HG03097 (cell line): ENCODE measurements around the gene COL9A3.
"Not testable (repeated sequence)": the region's sequence is repeated elsewhere in the genome, so short reads cannot be mapped to it uniquely, and the experiment has no call there.

ENCODE experiments used
- ATAC-seq: cut with Tn5 transposase; IDR thresholded peaks from one replicate; pipeline ENCODE4 v1.9.1; 2021; ENCODE audit not compliant: unreplicated experiment, low FRiP score

COL9A3 gene

DNA sequence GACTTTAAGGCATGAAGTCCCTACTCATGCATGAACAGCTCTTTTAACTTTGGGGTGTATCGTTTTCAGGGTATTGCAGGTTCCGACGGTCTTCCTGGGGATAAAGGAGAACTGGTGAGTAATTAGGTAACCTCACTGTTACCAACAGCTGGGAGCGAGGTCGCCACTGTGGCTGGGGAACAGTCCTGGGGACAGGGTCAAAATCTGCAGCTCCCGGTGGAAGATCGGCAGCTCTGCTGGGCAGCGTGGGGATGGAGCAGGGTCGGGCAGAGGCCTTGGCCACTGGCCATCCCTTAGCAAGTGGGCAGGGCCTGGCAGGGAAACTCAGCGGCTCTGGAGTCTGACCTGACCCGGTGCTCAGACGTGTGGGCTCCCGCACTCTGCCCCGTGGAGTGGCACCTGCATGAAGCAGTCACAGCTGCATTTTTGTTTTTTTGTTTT lies 16.1 kb downstream of the COL9A3 start:
- no peak for ATAC-seq

DNA sequence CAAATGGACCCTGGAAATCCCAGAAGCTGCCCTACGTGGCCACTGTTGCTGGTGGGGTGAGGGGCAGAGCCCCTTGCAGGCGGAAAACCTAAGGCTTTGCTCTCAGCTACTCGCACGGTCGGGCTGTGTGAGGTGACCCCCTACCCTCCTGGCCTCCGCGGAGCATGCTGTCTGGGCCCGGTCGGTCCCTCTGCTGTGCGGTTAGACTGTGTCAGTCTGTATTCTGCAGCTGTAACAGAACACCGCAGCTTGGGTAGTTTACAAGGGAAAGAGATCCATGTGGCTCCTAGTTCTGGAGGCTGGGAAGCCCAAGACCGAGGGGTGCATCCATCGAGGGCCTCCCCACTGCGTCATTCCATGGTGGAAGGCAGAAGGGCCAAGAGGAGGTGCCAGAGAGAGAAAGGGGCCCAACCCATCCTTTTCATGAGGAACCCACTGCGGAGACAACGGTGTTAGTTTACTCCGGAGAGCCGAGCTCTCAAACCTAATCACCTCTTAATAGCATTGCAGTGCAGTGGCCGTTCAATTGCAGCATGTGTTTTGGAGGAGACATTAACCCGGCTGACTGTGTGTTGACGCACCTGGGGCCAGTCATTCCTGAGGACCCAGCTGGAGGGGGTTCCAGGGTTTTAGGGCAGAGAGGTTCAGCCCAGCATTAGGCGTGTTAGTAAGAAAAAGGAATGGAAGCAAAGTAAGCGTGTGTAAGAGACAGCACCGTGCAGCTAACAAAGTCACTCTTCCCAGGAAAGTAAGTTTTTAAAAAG lies 18.3 kb downstream of the COL9A3 start:
- no peak for ATAC-seq

DNA sequence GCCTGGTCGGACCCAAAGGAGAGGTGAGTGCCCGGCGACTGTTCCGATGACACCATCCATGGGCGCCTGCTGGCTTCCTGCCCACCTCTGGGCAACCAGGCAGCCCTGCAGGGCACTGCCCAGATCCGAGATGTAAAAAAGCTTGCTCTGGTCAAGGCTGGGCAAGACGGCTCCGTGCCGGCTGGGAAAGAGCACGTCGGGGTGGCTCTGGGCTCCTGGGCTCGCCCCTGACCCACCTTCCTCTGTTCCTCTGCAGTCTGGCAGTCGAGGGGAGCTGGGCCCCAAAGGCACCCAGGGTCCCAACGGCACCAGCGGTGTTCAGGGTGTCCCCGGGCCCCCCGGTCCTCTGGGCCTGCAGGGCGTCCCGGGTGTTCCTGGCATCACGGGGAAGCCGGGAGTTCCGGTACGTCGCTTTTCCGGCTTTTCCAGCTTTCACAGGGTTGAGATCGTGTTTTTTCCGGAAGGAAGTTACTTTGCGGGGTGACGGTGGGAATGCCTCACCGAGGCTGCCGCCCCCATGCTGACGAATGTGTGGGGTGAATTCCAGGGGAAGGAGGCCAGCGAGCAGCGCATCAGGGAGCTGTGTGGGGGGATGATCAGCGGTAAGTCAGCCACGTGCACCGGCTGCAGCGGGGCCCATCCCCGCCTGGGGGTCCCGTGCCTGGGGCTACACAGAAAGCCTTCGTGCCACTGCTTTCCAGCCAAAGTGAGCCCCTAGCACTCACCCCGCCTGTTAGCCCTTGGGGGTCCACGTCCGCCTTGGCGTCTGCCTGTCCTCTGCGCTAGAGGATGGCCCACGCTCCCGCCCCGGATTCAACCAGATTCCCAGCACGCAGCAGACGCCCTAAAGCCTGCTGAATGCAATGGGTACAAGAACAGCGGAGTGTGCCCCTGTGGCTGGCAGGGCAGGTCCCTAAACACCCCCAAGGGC lies 19.3 kb downstream of the COL9A3 start:
- ATAC-seq: no peak

DNA sequence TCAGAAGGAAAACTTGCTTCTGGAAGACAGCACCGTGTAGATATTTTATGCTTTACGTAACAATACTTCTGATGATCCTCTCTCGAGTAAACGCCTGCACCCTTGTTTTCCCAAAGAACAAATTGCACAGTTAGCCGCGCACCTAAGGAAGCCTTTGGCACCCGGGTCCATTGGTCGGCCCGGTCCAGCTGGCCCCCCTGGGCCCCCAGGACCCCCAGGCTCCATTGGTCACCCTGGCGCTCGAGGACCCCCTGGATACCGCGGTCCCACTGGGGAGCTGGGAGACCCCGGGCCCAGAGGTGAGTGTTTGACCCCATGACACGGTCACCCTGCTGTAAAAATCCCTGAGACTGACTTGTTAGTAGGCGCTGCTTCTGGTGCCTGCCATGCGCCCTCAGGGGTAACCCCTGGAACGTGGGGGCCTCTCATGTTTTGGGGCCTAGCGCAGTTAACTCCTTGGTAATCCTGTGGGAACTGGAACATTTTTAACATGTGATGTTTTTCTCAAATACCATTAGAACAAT lies 20.2 kb downstream of the COL9A3 start:
- no peak for ATAC-seq

DNA sequence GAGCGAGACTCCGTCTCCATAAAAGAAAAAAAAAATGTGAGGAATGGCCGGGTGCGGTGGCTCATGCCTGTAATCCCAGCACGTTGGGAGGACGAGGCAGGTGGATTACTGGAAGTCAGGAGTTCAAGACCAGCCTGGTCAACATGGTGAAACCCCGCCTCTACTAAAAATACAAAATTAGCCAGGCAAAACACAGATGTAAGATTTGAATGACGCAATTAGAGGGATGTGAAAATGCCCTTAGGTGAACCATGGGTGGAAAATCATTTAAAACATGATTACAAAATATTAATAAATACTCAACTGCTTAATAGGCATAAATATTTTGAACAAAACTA lies 20.9 kb downstream of the COL9A3 start:
- ATAC-seq: no peak

DNA sequence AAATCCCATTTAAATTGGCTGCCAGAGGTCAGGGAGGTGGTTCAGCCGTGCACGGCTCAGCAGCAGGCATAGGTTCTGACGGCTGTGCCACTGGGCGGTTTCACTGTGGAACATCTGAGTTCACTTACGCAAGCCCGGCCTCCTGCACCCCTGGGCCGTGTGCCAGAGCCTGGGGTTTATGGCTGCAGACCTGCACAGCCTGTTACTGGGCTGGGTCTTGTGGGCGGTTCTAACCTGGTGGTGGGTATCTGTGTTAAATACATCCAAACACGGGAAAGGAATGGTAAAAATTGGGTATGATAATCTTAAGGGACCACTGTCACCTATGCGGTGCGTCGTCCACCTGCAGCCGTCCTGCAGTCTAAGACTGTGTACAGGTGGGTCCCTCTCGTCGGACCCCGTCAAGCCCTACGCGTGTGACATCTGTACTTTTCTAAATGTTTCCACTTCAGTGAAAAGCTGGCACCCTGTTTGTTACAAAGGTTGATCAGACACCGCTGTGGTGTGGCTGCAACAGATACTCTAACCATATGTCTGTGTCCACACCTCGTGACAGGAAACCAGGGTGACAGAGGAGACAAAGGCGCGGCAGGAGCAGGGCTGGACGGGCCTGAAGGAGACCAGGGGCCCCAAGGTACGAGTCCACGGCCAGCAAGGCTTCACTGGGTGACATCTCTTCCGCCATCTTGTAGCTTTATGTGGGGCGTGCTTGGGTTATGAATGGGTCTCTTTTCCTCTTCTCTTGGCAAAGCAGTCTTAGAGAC lies 21.5 kb downstream of the COL9A3 start:
- no peak for ATAC-seq

DNA sequence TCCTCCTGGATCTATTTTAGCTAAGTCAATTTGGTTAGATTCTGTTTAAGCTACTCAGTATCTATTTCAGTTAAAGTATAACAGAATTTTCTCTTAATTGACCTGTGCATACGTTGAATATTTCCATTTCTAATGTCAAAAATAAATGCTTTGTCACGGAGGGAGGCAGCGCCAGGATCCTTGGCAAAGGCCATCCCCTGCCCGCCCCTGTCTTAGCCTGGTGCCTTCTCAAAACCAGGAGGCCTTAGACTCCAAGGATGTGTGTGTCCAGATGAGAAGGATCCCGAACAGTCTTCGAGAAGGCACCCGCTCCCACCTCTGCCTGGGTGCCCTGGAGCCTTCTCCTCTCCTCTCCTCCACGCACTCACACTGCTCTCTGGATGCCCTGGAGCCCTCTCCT lies 22.4 kb downstream of the COL9A3 start:
- no peak for ATAC-seq

DNA sequence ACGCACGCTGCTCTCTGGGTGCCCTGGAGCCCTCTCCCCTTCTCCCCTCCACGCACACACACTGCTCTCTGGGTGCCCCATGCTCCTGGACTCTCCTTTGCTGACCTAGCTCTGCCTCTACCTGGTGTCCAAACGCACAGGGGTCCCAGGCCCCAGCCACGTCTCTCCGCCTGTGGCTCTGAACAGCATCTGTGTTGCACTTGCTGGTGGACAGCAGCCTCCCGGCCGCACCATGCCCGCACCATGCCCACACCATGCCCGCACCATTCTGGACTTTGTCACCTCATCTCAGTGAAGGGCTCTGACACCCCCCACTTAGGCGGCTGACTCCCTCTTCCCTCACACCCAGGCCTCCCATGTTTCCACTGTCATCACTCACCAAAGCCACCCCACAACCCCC lies 23.0 kb downstream of the COL9A3 start:
- no peak for ATAC-seq

DNA sequence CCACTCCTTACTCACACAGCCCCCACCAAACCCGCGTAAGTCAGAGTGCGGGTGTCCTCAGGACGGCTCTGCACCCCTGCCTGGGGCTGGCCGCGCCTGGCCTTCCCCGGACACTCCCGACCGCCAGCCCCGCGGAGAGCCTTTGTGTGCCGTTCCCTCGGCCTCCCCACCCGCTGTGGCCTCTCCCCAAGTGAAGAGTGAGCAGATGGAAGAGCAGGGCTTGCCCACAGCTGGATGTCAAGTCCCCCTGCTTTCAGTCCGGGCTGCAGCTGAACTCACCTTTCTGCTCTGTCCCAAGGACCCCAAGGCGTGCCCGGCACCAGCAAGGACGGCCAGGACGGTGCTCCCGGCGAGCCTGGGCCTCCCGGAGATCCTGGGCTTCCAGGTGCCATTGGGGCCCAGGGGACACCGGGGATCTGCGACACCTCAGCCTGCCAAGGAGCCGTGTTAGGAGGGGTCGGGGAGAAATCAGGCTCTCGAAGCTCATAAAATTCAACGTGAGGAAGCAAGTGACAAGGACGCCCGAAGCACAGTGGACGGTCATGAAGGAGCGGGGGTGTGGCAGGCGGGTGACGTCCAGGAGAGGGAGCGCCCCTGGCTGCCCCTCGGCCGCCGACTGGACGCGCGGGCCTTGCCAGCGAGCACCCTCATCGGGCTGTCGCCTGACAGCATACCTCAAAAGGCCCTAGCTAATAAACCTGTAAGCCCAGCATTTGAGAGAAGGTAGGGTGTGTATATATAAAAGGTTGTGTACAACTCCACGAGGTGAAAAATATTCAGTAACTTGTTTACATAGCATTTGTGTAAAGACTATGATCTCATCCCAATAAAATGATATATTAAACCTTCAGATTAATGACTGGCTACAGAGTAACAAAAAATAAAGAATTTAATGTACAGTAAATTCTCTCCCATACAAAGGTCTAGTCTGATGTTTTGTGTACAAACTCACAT lies 23.7 kb downstream of the COL9A3 start:
- ATAC-seq: no peak

DNA sequence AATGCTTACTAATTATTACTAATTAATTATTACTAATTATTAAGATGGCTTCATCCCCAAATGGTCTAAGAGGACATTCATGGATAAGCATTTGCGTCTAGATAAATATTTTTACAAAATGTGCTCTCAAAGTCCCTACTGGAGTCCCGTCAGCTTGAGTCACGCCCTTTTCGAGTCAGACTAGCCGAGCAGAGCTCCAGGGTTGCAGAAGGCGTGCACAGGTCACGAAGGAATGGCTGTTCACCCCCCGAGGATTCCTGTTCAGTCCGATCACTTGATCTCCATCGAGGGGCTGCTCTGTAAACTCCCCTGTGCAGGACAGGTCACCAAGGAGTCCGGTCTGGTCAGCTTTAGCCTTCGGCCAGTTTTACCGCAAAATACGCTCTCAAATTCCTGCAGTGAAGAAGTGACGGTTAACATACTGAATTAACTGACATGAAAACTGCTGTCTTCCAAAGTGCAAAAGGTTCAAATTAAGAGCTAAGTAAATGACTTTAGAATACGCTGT lies 24.9 kb downstream of the COL9A3 start:
- ATAC-seq: no peak

DNA sequence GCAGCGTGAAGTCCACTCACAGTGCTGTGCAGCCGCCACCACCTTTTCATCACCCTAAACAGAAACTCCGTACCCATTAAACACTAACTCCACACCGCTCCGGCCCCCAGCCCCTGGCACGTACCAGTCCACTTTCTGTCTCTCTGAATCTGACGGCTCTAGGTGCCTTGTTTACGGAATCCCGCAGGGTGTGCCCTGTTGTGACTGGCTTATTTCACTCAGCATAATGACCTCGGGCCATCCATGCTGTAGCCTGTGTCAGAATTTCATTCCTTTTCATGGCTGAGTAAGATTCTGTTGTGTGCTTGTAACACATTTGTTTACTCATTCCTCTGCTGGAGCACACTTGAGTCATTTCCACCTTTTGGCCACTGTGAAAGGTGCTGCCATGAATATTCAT lies 26.8 kb downstream of the COL9A3 start:
- ATAC-seq: no peak

DNA sequence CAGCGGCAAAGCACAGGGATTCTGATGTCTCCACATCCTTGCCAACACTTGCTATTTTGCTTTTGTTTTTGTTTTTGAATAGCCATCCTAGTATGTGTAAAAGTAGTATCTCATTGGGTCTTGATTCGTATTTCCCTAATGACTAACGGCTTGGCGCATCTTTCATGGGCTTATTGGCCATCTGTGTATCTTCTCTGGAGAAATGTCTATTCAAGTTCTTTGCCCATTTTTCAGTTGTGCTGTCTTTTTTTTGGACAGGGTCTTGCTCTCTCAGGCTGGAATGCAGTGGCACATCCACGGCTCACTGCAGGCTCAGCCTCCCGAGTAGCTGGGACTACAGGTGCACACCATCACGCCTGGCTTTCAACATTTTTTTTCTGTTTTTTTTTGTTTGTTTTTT lies 27.3 kb downstream of the COL9A3 start:
- ATAC-seq: no peak

DNA sequence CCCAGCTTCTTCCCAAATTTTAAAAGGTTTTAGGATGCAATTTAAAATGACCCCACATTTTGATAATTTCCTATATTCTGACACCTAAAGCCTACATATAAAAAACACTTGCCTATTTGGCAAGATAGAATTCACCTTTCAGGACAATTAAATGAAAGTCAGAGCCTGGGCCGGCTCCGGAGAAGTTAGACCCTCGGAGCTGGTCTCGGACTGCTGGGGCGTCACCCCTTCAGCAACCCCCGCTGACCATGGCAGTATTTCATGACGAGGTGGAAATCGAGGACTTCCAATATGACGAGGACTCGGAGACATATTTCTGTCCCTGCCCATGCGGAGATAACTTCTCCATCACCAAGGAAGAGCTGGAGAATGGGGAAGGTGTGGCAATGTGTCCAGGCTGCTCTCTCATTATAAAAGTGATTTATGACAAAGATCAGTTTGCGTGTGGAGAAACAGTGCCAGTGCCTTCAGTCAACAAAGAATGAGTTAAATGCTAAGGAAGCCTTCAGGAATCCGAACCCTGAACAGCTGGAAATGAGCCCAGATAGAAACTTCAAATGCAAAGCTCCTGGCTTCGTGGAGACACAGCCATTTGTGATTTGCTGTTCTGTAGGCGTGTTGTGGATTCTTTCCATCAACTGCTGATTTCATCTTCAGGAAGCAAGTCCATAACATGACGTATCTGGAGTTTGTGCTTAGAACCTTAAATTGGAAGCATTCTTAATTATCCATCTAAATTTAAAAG lies 28.7 kb downstream of the COL9A3 start:
- no peak for ATAC-seq

DNA sequence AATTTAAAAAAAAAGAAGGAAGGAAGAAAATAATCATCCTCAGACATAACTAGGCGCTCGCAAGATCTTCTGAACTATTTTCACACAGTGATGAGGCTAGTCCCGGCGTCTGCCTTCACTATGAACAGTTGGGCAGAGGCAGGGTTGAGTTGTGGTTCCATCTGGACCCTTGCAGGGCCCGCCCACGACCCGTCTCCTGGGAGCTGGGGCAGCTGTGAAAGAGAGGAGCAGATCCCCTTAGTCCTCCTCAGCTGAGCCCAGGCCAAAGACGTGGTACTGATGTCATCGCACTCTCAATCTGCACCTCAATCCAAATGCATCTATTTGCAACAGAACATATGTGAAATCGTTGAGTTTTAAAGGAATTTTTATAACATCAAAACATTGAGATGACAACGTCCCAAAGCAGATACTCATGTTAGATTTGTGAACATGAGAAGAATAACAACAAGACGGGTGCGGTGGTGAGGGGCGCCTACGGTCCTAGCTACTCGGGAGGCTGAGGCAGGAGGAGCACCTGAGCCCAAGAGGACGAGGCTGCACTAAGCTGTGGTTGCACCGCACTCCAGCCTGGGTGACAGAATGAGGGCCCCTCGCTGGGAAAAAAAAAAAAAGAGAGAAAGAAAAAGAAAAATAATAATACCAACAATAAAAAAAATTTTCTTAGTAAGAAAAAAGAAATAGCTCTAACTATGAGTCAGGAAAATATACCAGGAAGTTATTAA lies 29.5 kb downstream of the COL9A3 start:
- ATAC-seq: no peak

DNA sequence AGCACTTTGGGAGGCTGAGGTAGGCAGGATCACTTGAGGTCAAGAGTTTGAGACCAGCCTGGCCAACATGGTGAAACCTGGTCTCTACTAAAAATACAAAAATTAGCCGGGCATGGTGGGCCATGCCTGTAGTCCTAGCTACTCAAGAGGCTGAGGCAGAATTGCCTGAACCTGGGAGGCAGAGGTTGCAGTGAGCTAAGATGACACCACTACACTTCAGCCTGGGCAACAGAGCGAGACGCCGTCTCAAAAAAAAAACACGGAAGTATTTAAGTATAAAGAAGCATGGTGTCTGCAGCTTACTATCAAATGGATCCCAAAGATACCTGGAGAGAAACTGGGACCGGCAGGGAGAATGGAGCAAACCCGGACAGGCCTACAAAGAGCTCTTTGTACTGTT lies 32.1 kb downstream of the COL9A3 start:
- not testable (repeated sequence) for ATAC-seq

DNA sequence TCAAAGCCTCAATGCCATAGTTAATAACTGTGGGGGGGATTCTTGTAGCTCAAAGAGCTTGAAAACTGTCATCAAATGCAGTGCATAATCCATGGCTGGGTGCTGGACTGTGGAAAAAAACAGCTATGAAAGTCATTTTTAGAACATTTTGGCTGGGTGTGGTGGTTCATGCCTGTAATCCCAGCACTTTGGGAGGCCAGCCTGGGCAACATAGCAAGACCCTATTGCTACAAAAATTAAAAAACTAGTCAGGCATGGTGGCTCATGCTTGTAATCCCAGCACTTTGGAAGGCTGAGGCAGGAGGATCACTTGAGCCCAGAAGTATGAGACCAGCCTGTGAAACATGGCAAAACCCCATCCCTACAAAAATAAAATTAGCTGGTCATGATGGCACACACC lies 32.6 kb downstream of the COL9A3 start:
- no peak for ATAC-seq

DNA sequence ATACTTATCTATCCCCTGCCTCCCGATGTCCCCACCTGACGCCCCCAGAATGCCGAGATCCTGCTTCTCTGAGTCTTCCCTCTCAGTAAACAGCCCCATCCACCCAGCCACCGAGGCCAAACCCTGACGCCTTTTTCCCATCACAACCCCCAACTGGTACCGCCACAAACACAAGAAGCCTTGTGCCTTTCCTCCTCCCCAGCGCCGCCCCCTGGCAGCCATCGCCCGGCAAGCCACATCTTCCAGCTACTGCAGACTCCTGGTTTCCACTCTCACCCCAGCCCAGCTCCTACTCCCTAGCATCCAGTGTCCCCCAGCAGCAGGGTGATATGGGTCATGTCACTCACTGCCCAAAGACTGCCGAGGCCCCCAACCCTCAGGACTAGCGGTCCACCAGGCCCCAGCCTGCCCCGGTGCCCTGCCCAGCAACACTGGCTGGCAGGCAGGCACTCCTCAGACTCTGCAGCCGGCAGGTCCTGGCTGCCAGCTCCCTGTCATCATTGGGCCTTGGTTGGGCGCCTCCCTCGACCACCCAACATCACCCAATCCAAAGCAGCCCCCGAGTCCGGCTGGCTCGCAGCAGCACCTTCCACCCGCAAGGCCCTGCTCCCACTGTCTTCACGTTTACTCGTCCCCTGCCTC lies 33.6 kb downstream of the COL9A3 start:
- ATAC-seq: no peak

DNA sequence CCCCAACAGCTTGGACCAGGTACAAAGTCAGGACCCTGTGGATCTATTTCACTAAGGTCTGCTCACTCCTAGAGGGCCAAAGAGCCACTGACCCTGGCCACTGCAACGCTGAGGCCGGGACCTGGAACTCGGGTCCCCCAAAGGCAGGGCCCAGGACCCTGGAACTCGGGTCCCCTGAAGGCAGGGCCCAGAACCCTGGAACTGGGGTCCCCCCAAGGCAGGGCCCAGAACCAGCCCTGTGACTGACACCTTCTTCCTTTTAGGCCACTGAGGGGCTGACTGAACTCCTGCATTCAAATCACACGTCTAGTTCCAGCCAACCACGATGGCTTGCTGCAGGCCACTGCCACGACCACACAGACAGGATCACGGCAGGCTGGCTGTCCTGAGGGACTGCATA lies 35.3 kb downstream of the COL9A3 start:
- no peak for ATAC-seq
